Measurements from ENCODE around the gene GJB5.

Gene GJB5

DNA sequence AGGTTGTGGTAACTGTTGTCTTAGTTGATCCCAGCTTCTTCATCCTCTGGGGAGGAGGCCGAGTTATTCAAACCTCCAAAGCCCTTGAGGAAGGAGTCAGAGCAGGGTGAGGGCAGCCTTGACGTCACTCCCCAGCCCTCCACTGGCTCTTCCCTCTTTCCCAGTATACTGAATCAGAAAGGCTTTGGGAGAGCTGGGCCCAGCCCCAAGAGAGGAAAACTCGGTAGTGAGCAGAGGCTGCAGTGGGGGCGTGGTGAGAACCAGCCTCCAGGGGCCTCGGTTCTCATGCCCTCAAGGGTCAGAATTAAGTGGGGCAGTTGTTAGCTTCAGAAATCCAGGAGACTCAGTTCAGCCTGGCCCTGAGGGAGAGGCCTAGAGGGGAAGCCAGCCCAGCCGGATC is 36.1 kb downstream of the GJB5 start:
- Histone ChIP-seq H2AFZ (ENCODE audit: low read depth, low read length, severe bottlenecking) (no peak overlapping the region), H3F3A (ENCODE audit: insufficient read depth) (no peaks in the 10 kb centered on the region), H3K9me2 (replicated peaks; ENCODE audit: insufficient read depth, low read length) (no peaks in the 10 kb centered on the region), H3K27me3 (ENCODE audit: low read length) (no peaks in the 10 kb centered on the region), H3K36me3 (ENCODE audit: low read length) (no peaks in the 10 kb centered on the region), H3K9me3 (ENCODE audit: insufficient read depth, low read length) (no peaks in the 10 kb centered on the region), H3K79me2 (ENCODE audit: insufficient read depth, low read length) (no peaks in the 10 kb centered on the region), H3K9ac (ENCODE audit: low read length) (no peak overlapping the region), H3K27ac (ENCODE audit: low read depth, low read length) (no peak overlapping the region), H3K4me3 (ENCODE audit: insufficient read depth, low read length, poor library complexity, severe bottlenecking) (no peak overlapping the region), H3K4me2 (ENCODE audit: low read depth, low read length, poor library complexity, severe bottlenecking) (no peak overlapping the region), H4K20me1 (ENCODE audit: low read depth, low read length) (no peaks in the 10 kb centered on the region)
- TF ChIP-seq EZH2phosphoT487 (conservative IDR thresholded peaks at IDR 0.05; ENCODE audit: low read length): no peak
- TF ChIP-seq, protein P1, sequence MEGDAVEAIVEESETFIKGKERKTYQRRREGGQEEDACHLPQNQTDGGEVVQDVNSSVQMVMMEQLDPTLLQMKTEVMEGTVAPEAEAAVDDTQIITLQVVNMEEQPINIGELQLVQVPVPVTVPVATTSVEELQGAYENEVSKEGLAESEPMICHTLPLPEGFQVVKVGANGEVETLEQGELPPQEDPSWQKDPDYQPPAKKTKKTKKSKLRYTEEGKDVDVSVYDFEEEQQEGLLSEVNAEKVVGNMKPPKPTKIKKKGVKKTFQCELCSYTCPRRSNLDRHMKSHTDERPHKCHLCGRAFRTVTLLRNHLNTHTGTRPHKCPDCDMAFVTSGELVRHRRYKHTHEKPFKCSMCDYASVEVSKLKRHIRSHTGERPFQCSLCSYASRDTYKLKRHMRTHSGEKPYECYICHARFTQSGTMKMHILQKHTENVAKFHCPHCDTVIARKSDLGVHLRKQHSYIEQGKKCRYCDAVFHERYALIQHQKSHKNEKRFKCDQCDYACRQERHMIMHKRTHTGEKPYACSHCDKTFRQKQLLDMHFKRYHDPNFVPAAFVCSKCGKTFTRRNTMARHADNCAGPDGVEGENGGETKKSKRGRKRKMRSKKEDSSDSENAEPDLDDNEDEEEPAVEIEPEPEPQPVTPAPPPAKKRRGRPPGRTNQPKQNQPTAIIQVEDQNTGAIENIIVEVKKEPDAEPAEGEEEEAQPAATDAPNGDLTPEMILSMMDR (IDR thresholded peaks at IDR 0.05; ENCODE audit: insufficient read depth, low read length, poor library complexity, severe bottlenecking): no peak

GRCh38 chr1:34792424-34792823 is 37.6 kb downstream of the GJB5 start:
- no peaks in the 10 kb centered on the region for H3K36me3 ChIP-seq (ENCODE audit: low read length)
- TF ChIP-seq, protein P1 (IDR thresholded peaks at IDR 0.05; ENCODE audit: insufficient read depth, low read length, poor library complexity, severe bottlenecking): no peak
- no peak for TF ChIP-seq EZH2phosphoT487 (conservative IDR thresholded peaks at IDR 0.05; ENCODE audit: low read length)
- no peak overlapping the region for H3K4me2 ChIP-seq (ENCODE audit: low read depth, low read length, poor library complexity, severe bottlenecking)
- H3K27me3 ChIP-seq (ENCODE audit: low read length): no peaks in the 10 kb centered on the region
- no peak overlapping the region for H2AFZ ChIP-seq (ENCODE audit: low read depth, low read length, severe bottlenecking)
- no peak overlapping the region for H3K9ac ChIP-seq (ENCODE audit: low read length)
- H3K4me3 ChIP-seq (ENCODE audit: insufficient read depth, low read length, poor library complexity, severe bottlenecking): no peak overlapping the region
- H3K27ac ChIP-seq (ENCODE audit: low read depth, low read length): no peak overlapping the region
- no peaks in the 10 kb centered on the region for H4K20me1 ChIP-seq (ENCODE audit: low read depth, low read length)
- H3K79me2 ChIP-seq (ENCODE audit: insufficient read depth, low read length): no peaks in the 10 kb centered on the region
- no peaks in the 10 kb centered on the region for H3F3A ChIP-seq (ENCODE audit: insufficient read depth)
- no peaks in the 10 kb centered on the region for H3K9me3 ChIP-seq (ENCODE audit: insufficient read depth, low read length)
- no peaks in the 10 kb centered on the region for H3K9me2 ChIP-seq (replicated peaks; ENCODE audit: insufficient read depth, low read length)

DNA sequence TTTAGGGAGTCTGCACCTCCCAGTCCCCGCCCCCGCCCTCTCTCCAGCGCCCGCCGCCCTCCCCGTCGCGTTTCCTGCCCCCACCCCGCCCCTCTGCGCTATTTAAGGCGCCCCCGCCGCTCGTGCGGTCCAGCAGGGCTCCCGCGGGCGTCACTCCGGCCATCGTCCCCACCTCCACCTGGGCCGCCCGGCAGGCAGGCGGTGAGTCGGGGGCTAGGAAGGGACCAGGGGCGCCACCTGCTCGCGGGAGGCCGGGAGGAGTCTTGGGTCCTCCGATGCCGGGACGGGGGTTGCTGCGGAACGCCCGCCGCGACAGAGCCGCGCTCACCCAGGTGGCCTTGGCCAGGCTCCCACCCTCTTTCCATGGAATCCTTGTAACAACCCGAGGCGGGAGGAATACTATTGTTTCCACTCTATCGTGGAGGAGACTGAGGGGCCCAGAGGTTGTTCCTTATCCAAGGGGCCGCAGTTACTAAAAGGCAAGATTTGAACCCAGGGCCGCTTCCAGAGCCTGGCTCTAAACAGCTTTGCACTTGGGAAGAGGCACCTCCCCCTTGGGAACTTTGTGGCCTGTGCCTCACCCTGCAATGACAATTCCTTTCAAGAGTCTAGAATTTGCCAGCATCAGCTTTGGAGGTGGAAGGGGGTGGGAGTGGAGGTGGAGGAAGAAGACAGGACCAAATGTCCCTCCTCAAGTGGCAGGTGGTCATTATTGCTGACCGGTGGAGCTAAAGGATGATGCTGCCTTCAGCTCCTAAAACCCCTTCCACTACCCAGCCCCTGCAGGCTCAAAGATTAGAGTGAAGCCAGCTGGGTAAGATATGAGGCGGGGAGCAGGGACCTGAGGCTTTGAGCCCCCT is 38.3 kb downstream of the GJB5 start, which contains the start of gene GJA4:
GJA4 (plus strand) TSS at position 132 of the 860 bp plus-strand sequence. CDS start 1,215 bp downstream, outside the sequence.
- H3K9me3 ChIP-seq (ENCODE audit: insufficient read depth, low read length): no peaks in the 10 kb centered on the region
- H3K9ac ChIP-seq (ENCODE audit: low read length): no peak within 1 kb of the TSS
- H3K4me3 ChIP-seq (ENCODE audit: insufficient read depth, low read length, poor library complexity, severe bottlenecking): no peak within 1 kb of the TSS
- no peaks in the 10 kb centered on the region for H3K27me3 ChIP-seq (ENCODE audit: low read length)
- no peak within 1 kb of the TSS for H2AFZ ChIP-seq (ENCODE audit: low read depth, low read length, severe bottlenecking)
- no peaks in the 10 kb centered on the region for H4K20me1 ChIP-seq (ENCODE audit: low read depth, low read length)
- no peak for TF ChIP-seq EZH2phosphoT487 (conservative IDR thresholded peaks at IDR 0.05; ENCODE audit: low read length)
- TF ChIP-seq, protein P1 (IDR thresholded peaks at IDR 0.05; ENCODE audit: insufficient read depth, low read length, poor library complexity, severe bottlenecking): no peak
- no peaks in the 10 kb centered on the region for H3F3A ChIP-seq (ENCODE audit: insufficient read depth)
- no peak within 1 kb of the TSS for H3K4me2 ChIP-seq (ENCODE audit: low read depth, low read length, poor library complexity, severe bottlenecking)
- H3K79me2 ChIP-seq (ENCODE audit: insufficient read depth, low read length): no peaks in the 10 kb centered on the region
- no peak within 1 kb of the TSS for H3K27ac ChIP-seq (ENCODE audit: low read depth, low read length)
- H3K9me2 ChIP-seq (replicated peaks; ENCODE audit: insufficient read depth, low read length): no peaks in the 10 kb centered on the region
- H3K36me3 ChIP-seq (ENCODE audit: low read length): no peaks in the 10 kb centered on the region
